K562 (cell line): ENCODE data around the gene CD84.
"Not testable (repeated sequence)": the region's sequence is repeated elsewhere in the genome, so short reads cannot be mapped to it uniquely, and the experiment has no call there.

Source experiments
- ARID2 ChIP-seq: fragments of 450-650 bp; IDR thresholded peaks from 2 replicates; pipeline ENCODE4 v1.6.1; 2017; ENCODE audit warnings: antibody characterized with exemption, mild to moderate bottlenecking
- CSDE1 ChIP-seq, 2 experiments: fragments of 450-650 bp; IDR thresholded peaks; 2 replicates each; pipeline ENCODE4 v1.6.1; 2016; ENCODE audit warnings: mild to moderate bottlenecking in 1 of 2
- CTCF ChIP-seq, 3 experiments: IDR thresholded peaks in 2 of 3; conservative IDR thresholded peaks in 1 of 3; 2 replicates each; pipeline ENCODE4 v1.5.1; 2011 to 2012; ENCODE audit warnings: low read length in 3 of 3, mild to moderate bottlenecking in 3 of 3, control low read depth in 2 of 3, improper control_type of control experiment in 1 of 3, inconsistent platforms in 1 of 3, low read depth in 1 of 3, mixed read lengths in 1 of 3, moderate library complexity in 1 of 3; ENCODE audit not compliant: insufficient read depth in 2 of 3
- DDX20 ChIP-seq: fragments of 450-650 bp; IDR thresholded peaks from 2 replicates; pipeline ENCODE4 v1.6.1; 2016; ENCODE audit warnings: missing genetic modification characterization, low read depth, mild to moderate bottlenecking, missing compliant biosample characterization, moderate library complexity
- EGR1 ChIP-seq: fragments of 450-650 bp; conservative IDR thresholded peaks from 2 replicates; pipeline ENCODE4 v1.6.1; 2017; ENCODE audit warnings: mild to moderate bottlenecking
- ETV6 ChIP-seq, 3 experiments: fragments of 150-350 bp in 1 of 3; sonication (generic) in 1 of 3; formaldehyde crosslinking in 1 of 3; IDR thresholded peaks; 2 replicates each; pipeline versions ENCODE4 v1.6.1 to v1.8.0; 2014 to 2022; ENCODE audit warnings: borderline replicate concordance in 2 of 3, low read depth in 2 of 3, antibody characterized with exemption in 1 of 3, low read length in 1 of 3, mild to moderate bottlenecking in 1 of 3, missing genetic modification reagents in 1 of 3
- IRF2 ChIP-seq: sonication (generic); formaldehyde crosslinking; IDR thresholded peaks from 2 replicates; pipeline ENCODE4 v1.8.1; 2022; ENCODE audit warnings: mild to moderate bottlenecking, missing genetic modification reagents
- NCOA6 ChIP-seq: fragments of 450-650 bp; IDR thresholded peaks from 2 replicates; pipeline ENCODE4 v1.6.1; 2017; ENCODE audit warnings: mild to moderate bottlenecking
- NONO ChIP-seq, 2 experiments: fragments of 200-400 bp in 1 of 2; fragments of 450-650 bp in 1 of 2; formaldehyde crosslinking in 1 of 2; IDR thresholded peaks; 2 replicates each; pipeline ENCODE4 v1.6.1; 2017; ENCODE audit warnings: low read depth in 2 of 2, mild to moderate bottlenecking in 2 of 2, moderate library complexity in 2 of 2, low read length in 1 of 2
- SPI1 ChIP-seq: IDR thresholded peaks from 2 replicates; pipeline ENCODE4 v1.6.1; 2011; ENCODE audit warnings: low read depth, low read length, control low read depth, borderline replicate concordance
- TCF7L2 ChIP-seq: fragments of 150-350 bp; IDR thresholded peaks from 2 replicates; pipeline ENCODE4 v1.6.1; 2016; ENCODE audit warnings: low read depth, mild to moderate bottlenecking, low read length, moderate library complexity
- TEAD2 ChIP-seq: fragments of 450-650 bp; IDR thresholded peaks from 2 replicates; pipeline ENCODE4 v1.6.1; 2016; ENCODE audit warnings: missing genetic modification characterization, control low read depth, missing compliant biosample characterization
- TEAD4 ChIP-seq, 2 experiments: sonication (generic) in 1 of 2; formaldehyde crosslinking in 1 of 2; IDR thresholded peaks; 2 replicates each; pipeline versions ENCODE4 v1.6.1 to v1.8.0; 2012 to 2022; ENCODE audit warnings: borderline replicate concordance in 1 of 2, inconsistent platforms in 1 of 2, low read length in 1 of 2, mild to moderate bottlenecking in 1 of 2, missing genetic modification reagents in 1 of 2
- TF ChIP-seq, protein P1 (sequence below): fragments of 150-350 bp; conservative IDR thresholded peaks from 2 replicates; pipeline ENCODE4 v1.6.1; 2014; ENCODE audit warnings: low read length

DNA sequence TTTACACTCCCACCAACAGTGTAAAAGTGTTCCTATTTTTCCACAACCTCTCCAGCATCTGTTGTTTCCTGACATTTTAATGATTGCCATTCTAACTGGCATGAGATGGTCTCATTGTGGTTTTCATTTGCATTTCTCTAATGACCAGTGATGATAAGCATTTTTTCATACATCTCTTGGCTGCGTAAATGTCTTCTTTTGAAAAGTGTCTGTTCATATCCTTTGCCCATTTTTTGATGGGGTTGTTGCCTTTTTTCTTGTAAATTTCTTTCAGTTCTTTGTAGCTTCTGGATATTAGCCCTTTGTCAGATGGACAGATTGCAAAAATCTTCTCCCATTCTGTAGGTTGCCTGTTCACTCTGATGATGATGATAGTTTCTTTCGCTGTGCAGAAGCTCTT, 3.7 kb upstream of the CD84 start:
- not testable (repeated sequence) for TF ChIP-seq TEAD4 (IDR thresholded peaks at IDR 0.05; ENCODE audit: low read length); TEAD4 (CRISPR knock-in tag; IDR thresholded peaks at IDR 0.05; ENCODE audit: borderline replicate concordance); IRF2 (CRISPR knock-in tag); TEAD2 (tag); ETV6 (IDR thresholded peaks at IDR 0.05; ENCODE audit: borderline replicate concordance in 1 of 2, low read depth in 2 of 2, low read length in 1 of 2); ETV6 (CRISPR knock-in tag; IDR thresholded peaks at IDR 0.05; ENCODE audit: borderline replicate concordance); ARID2; NCOA6; SPI1; TCF7L2; CSDE1 (IDR thresholded peaks at IDR 0.05); DDX20 (tag); CTCF (IDR thresholded peaks at IDR 0.05 in 2 of 3, conservative IDR thresholded peaks at IDR 0.05 in 1 of 3; ENCODE audit: insufficient read depth in 2 of 3, low read depth in 1 of 3, low read length in 3 of 3); EGR1; NONO (IDR thresholded peaks at IDR 0.05; ENCODE audit: low read depth in 2 of 2, low read length in 1 of 2)
- TF ChIP-seq, protein P1, sequence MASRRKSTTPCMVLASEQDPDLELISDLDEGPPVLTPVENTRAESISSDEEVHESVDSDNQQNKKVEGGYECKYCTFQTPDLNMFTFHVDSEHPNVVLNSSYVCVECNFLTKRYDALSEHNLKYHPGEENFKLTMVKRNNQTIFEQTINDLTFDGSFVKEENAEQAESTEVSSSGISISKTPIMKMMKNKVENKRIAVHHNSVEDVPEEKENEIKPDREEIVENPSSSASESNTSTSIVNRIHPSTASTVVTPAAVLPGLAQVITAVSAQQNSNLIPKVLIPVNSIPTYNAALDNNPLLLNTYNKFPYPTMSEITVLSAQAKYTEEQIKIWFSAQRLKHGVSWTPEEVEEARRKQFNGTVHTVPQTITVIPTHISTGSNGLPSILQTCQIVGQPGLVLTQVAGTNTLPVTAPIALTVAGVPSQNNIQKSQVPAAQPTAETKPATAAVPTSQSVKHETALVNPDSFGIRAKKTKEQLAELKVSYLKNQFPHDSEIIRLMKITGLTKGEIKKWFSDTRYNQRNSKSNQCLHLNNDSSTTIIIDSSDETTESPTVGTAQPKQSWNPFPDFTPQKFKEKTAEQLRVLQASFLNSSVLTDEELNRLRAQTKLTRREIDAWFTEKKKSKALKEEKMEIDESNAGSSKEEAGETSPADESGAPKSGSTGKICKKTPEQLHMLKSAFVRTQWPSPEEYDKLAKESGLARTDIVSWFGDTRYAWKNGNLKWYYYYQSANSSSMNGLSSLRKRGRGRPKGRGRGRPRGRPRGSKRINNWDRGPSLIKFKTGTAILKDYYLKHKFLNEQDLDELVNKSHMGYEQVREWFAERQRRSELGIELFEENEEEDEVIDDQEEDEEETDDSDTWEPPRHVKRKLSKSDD: not testable (repeated sequence)
